GM23338 (cell line): Measurements from ENCODE around the gene SPEM3. TPM values are rescaled to one million over a fixed set of nuclear protein-coding genes. Genes with fewer than 3 reads are reported as not detected.

ENCODE experiments used
- ATAC-seq: fragments of 200-7000 bp; cut with Tn5 transposase; 3 replicates; pipeline ENCODE4 v1.9.1; 2020
- DNase-seq: peaks from one replicate; pipeline ENCODE4 v3.0.0-alpha.2; 2015; ENCODE audit warnings: low spot score
- H2AFZ ChIP-seq: fragments of 200-600 bp; sonication (generic); 2 replicates; pipeline ENCODE4 v1.8.0; 2016; ENCODE audit warnings: antibody characterized with exemption, mild to moderate bottlenecking, moderate library complexity
- H3F3A ChIP-seq: fragments of 200-600 bp; sonication (generic); replicated peaks from 2 replicates; pipeline ENCODE4 v1.8.0; 2017; ENCODE audit warnings: antibody characterized with exemption, mixed run types, low read depth
- H3K27ac ChIP-seq: fragments of 200-600 bp; sonication (generic); 2 replicates; pipeline ENCODE4 v1.6.1; 2016; ENCODE audit warnings: low read depth
- H3K27me3 ChIP-seq: fragments of 200-600 bp; sonication (generic); 2 replicates; pipeline ENCODE4 v1.8.0; 2016; ENCODE audit warnings: mild to moderate bottlenecking, mixed run types, moderate library complexity; ENCODE audit not compliant: insufficient read depth
- H3K36me3 ChIP-seq: fragments of 200-600 bp; sonication (generic); 2 replicates; pipeline ENCODE4 v1.8.0; 2016; ENCODE audit warnings: mild to moderate bottlenecking; ENCODE audit not compliant: insufficient read depth
- H3K4me1 ChIP-seq: fragments of 200-600 bp; sonication (generic); 2 replicates; pipeline ENCODE4 v1.8.0; 2016; ENCODE audit warnings: mild to moderate bottlenecking, moderate library complexity; ENCODE audit not compliant: insufficient read depth
- H3K4me2 ChIP-seq: fragments of 200-600 bp; sonication (generic); 2 replicates; pipeline ENCODE4 v1.7.1; 2017; ENCODE audit warnings: mixed run types
- H3K4me3 ChIP-seq: fragments of 200-600 bp; sonication (generic); 2 replicates; pipeline ENCODE4 v1.6.1; 2016; ENCODE audit warnings: mixed run types
- H3K79me2 ChIP-seq: fragments of 200-600 bp; sonication (generic); replicated peaks from 2 replicates; pipeline ENCODE4 v1.8.0; 2017; ENCODE audit warnings: mild to moderate bottlenecking; ENCODE audit not compliant: insufficient read depth
- H3K9me2 ChIP-seq: fragments of 200-600 bp; sonication (generic); 2 replicates; pipeline ENCODE4 v1.8.0; 2017; ENCODE audit not compliant: insufficient read depth
- H4K20me1 ChIP-seq: fragments of 200-600 bp; sonication (generic); replicated peaks from 2 replicates; pipeline ENCODE4 v1.8.0; 2017; ENCODE audit warnings: mild to moderate bottlenecking; ENCODE audit not compliant: insufficient read depth
- H3K27ac Mint-ChIP-seq: 2 replicates; pipeline ENCODE4 v1.8.0; 2020; ENCODE audit warnings: inconsistent platforms, mild to moderate bottlenecking, moderate library complexity, mixed read lengths
- H3K27me3 Mint-ChIP-seq: 3 replicates; pipeline ENCODE4 v1.8.0; 2022; ENCODE audit warnings: low read depth, mild to moderate bottlenecking, moderate library complexity, mixed read lengths, inconsistent platforms; ENCODE audit not compliant: insufficient read depth, poor library complexity
- H3K36me3 Mint-ChIP-seq: 3 replicates; pipeline ENCODE4 v1.8.0; 2021; ENCODE audit warnings: low read depth, mild to moderate bottlenecking, inconsistent platforms, moderate library complexity, mixed read lengths
- H3K4me1 Mint-ChIP-seq: 3 replicates; pipeline ENCODE4 v1.8.0; 2020; ENCODE audit warnings: mild to moderate bottlenecking, inconsistent platforms, mixed read lengths
- H3K4me3 Mint-ChIP-seq: 3 replicates; pipeline ENCODE4 v1.8.0; 2021; ENCODE audit warnings: moderate library complexity, mild to moderate bottlenecking, inconsistent platforms, mixed read lengths
- H3K9me3 Mint-ChIP-seq: 3 replicates; pipeline ENCODE4 v1.8.0; 2020; ENCODE audit warnings: moderate library complexity, mild to moderate bottlenecking, inconsistent platforms, mixed read lengths
- CREB1 ChIP-seq: fragments of 250-450 bp; sonication (Bioruptor Pico); IDR thresholded peaks from 2 replicates; pipeline ENCODE4 v1.5.0; 2020; ENCODE audit warnings: low read depth, mild to moderate bottlenecking, moderate library complexity
- EZH2 ChIP-seq: fragments of 200-600 bp; sonication (generic); IDR thresholded peaks from one replicate; pipeline ENCODE4 v1.8.0; 2017; ENCODE audit warnings: antibody characterized with exemption, mild to moderate bottlenecking, low read depth; ENCODE audit not compliant: unreplicated experiment
- JUNB ChIP-seq: IDR thresholded peaks from one replicate; pipeline ENCODE4 v1.6.1; 2016; ENCODE audit warnings: antibody characterized with exemption; ENCODE audit not compliant: unreplicated experiment
- NANOG ChIP-seq: IDR thresholded peaks from 2 replicates; pipeline ENCODE4 v1.6.1; 2016; ENCODE audit warnings: antibody characterized with exemption, borderline replicate concordance
- STAT1 ChIP-seq: IDR thresholded peaks from one replicate; pipeline ENCODE4 v1.6.1; 2016; ENCODE audit warnings: antibody characterized with exemption; ENCODE audit not compliant: unreplicated experiment
- ZNF114 ChIP-seq: fragments of 250-450 bp; sonication (Bioruptor Pico); IDR thresholded peaks from 2 replicates; pipeline ENCODE4 v1.5.0; 2020; ENCODE audit warnings: mild to moderate bottlenecking, moderate library complexity
- ZNF462 ChIP-seq: fragments of 250-450 bp; sonication (Bioruptor Pico); IDR thresholded peaks from 2 replicates; pipeline ENCODE4 v1.5.0; 2020; ENCODE audit warnings: mild to moderate bottlenecking, moderate library complexity
- polyA plus RNA-seq: library from polyadenylated mRNA; unstranded; fragments of >200 nt; fragmentation: Nextera tagmentation; extraction: Ambion mirVana; gene quantifications from 2 replicates; pipeline ENCODE4 v1.2.1, GENCODE V29; 2016
- total RNA-seq: library from RNA; depleted of rRNA; stranded (reverse); fragments of >200 nt; shearing (Covaris generic); gene quantifications from 2 replicates; pipeline ENCODE4 v1.2.3, GENCODE V29; 2014
- TF ChIP-seq, protein P1 (sequence below): IDR thresholded peaks from one replicate; pipeline ENCODE4 v1.6.1; 2018; ENCODE audit warnings: antibody characterized with exemption; ENCODE audit not compliant: unreplicated experiment
- TF ChIP-seq, protein P2 (sequence below): IDR thresholded peaks from 2 replicates; pipeline ENCODE4 v1.6.1; 2016; ENCODE audit warnings: antibody characterized with exemption

SPEM3 gene
- total and polyA plus RNA-seq, 2 experiments from 2014 or later = not detected

DNA sequence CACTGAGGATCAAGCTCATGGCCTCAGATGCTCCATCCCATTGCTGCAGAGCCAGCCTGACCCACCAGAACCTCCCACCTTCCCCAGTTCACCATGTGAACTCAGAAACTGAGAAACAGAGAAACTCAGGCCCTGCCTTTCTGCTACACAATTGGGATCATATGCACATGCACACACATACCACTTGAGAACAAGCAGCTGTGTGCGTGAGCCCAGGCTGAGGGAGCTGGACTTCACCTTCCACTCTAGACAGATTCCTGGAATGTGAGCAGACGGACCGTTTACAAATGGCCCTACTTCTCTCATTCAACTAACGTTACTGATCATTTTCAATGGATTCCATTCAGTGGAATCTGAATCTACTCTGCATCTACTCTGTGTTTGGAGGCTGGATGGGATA, 5.0 kb upstream of the SPEM3 start:
- H3K4me1 ChIP-seq = no peaks in the 10 kb centered on the region
- H3K36me3 Mint-ChIP-seq = no peaks in the 10 kb centered on the region
- H3K36me3 ChIP-seq = no peaks in the 10 kb centered on the region
- no peak overlapping the region; the same call in 2 of the 3 replicates for H3K4me3 Mint-ChIP-seq
- no peaks in the 10 kb centered on the region; the same call in 1 of the 2 replicates for H4K20me1 ChIP-seq
- no peak overlapping the region for H3K27ac Mint-ChIP-seq
- H3K4me3 ChIP-seq = no peak overlapping the region
- TF ChIP-seq STAT1 (no peak), ZNF114 (CRISPR knock-in tag) (no peak), CREB1 (CRISPR knock-in tag) (no peak), JUNB (no peak), NANOG (no peak), EZH2 (no peak)
- TF ChIP-seq, protein P1, sequence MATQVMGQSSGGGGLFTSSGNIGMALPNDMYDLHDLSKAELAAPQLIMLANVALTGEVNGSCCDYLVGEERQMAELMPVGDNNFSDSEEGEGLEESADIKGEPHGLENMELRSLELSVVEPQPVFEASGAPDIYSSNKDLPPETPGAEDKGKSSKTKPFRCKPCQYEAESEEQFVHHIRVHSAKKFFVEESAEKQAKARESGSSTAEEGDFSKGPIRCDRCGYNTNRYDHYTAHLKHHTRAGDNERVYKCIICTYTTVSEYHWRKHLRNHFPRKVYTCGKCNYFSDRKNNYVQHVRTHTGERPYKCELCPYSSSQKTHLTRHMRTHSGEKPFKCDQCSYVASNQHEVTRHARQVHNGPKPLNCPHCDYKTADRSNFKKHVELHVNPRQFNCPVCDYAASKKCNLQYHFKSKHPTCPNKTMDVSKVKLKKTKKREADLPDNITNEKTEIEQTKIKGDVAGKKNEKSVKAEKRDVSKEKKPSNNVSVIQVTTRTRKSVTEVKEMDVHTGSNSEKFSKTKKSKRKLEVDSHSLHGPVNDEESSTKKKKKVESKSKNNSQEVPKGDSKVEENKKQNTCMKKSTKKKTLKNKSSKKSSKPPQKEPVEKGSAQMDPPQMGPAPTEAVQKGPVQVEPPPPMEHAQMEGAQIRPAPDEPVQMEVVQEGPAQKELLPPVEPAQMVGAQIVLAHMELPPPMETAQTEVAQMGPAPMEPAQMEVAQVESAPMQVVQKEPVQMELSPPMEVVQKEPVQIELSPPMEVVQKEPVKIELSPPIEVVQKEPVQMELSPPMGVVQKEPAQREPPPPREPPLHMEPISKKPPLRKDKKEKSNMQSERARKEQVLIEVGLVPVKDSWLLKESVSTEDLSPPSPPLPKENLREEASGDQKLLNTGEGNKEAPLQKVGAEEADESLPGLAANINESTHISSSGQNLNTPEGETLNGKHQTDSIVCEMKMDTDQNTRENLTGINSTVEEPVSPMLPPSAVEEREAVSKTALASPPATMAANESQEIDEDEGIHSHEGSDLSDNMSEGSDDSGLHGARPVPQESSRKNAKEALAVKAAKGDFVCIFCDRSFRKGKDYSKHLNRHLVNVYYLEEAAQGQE = no peak
- TF ChIP-seq, protein P2, sequence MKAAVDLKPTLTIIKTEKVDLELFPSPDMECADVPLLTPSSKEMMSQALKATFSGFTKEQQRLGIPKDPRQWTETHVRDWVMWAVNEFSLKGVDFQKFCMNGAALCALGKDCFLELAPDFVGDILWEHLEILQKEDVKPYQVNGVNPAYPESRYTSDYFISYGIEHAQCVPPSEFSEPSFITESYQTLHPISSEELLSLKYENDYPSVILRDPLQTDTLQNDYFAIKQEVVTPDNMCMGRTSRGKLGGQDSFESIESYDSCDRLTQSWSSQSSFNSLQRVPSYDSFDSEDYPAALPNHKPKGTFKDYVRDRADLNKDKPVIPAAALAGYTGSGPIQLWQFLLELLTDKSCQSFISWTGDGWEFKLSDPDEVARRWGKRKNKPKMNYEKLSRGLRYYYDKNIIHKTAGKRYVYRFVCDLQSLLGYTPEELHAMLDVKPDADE = no peak
- H3F3A ChIP-seq = no peaks in the 10 kb centered on the region
- H3K79me2 ChIP-seq = no peaks in the 10 kb centered on the region
- no peaks in the 10 kb centered on the region for H3K9me3 Mint-ChIP-seq
- no peaks in the 10 kb centered on the region for H3K9me2 ChIP-seq
- ATAC-seq (no peak), DNase-seq (no peak)
- no peak overlapping the region for H2AFZ ChIP-seq
- peaks cover 20% of the 10 kb centered on the region for H3K4me1 Mint-ChIP-seq
- peaks cover 21% of the 10 kb centered on the region for H3K27me3 Mint-ChIP-seq
- no peak overlapping the region for H3K27ac ChIP-seq
- no peaks in the 10 kb centered on the region for H3K27me3 ChIP-seq
- H3K4me2 ChIP-seq = no peak overlapping the region

DNA sequence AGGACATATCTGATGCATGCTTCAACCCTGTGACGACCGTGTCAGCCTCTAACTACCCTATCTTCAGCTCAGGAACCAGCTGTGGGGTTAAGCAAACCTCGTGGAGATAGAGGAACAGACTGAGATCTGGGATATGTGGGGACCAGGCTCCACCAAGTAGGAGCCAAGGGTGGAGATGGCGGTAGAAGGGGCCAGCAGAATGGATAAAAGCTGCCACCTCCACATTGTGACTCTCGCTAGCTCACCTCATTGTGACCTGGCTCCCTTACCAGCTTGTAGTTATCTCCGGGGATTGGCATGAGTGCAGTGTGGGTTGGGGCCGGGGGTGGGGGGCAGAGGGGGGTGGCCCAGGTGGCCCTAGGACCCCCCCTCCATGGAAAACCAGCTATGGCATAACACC, 3.3 kb upstream of the SPEM3 start, which contains the start of gene SPEM2:
SPEM2 (plus strand) TSS at position 301 of the 400 bp plus-strand sequence; CDS start at position 374, 73 bp downstream.
- H3K79me2 ChIP-seq = no peaks in the 10 kb centered on the region
- H3K36me3 ChIP-seq = no peaks in the 10 kb centered on the region
- H3K4me1 Mint-ChIP-seq = peaks cover 7% of the 10 kb centered on the region; the same call in 2 of the 3 replicates
- no peak for TF ChIP-seq CREB1 (CRISPR knock-in tag)
- no peak for TF ChIP-seq EZH2
- no peak for TF ChIP-seq STAT1
- TF ChIP-seq ZNF462 = no peak
- no peak for TF ChIP-seq JUNB
- H2AFZ ChIP-seq = no peak within 1 kb of the TSS
- no peaks in the 10 kb centered on the region for H3K4me1 ChIP-seq
- peaks cover 29% of the 10 kb centered on the region for H3K27me3 Mint-ChIP-seq
- no peaks in the 10 kb centered on the region for H3K36me3 Mint-ChIP-seq
- no peaks in the 10 kb centered on the region for H3K27me3 ChIP-seq
- no peak within 1 kb of the TSS; the same call in 1 of the 2 replicates for H3K27ac Mint-ChIP-seq
- no peaks in the 10 kb centered on the region for H4K20me1 ChIP-seq
- H3K4me3 ChIP-seq = no peak within 1 kb of the TSS
- no peak within 1 kb of the TSS for H3K27ac ChIP-seq
- H3F3A ChIP-seq = no peaks in the 10 kb centered on the region
- H3K4me2 ChIP-seq = no peak within 1 kb of the TSS
- no peaks in the 10 kb centered on the region for H3K9me2 ChIP-seq
- no peak for ATAC-seq
- no peak for DNase-seq
- no peaks in the 10 kb centered on the region; the same call in 2 of the 3 replicates for H3K9me3 Mint-ChIP-seq
- no peak within 1 kb of the TSS; the same call in 2 of the 3 replicates for H3K4me3 Mint-ChIP-seq
